ENCODE data around the gene SFN. TPM values are rescaled to one million over a fixed set of nuclear protein-coding genes. Genes with fewer than 3 reads are reported as not detected.
A peak's percentile ranks its signal among the peaks of the same experiment; 100 is the strongest.

SFN gene
- total and polyA plus RNA-seq, 2 of the 13 experiments (the other 11 are each of a cell fraction or from before 2014, with no cell fraction given) = 4.3 to 5.6 TPM

DNA sequence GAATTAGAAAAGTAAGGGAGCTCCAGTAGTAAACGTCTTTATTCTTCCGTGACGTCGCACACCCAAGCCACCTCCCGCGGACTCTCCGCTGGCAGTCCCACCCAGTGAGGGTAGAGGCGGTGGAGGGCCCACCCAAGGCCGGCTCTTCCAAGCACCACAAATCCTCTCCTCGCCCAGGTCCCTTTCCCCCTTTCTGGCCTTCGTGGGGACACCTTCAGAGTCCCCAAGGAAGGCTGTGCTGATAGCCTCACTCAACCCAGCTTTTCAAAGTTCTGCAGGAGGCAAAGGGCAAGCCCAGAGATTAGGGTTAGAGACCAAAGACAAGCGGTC lies 27.5 kb downstream of the SFN start (continued):
- peak; percentile 16 for TF ChIP-seq RBM39 (IDR thresholded peaks at IDR 0.05; ENCODE audit: low read depth, low read length, poor library complexity, severe bottlenecking)
- TF ChIP-seq ZNF850 (CRISPR knock-in tag; conservative IDR thresholded peaks at IDR 0.05) = 0 out of 2 replicates have a peak, but pooled peaks have one; percentile 41
- TF ChIP-seq ZNF263 (CRISPR knock-in tag; IDR thresholded peaks at IDR 0.05) = 0 out of 2 replicates have a peak, but pooled peaks have one; percentile 2
- 0 out of 2 replicates have a peak, but pooled peaks have one; percentile 5 for TF ChIP-seq THAP9 (CRISPR knock-in tag; IDR thresholded peaks at IDR 0.05; ENCODE audit: borderline replicate concordance)
- no peak for TF ChIP-seq TMF1 (CRISPR knock-in tag; IDR thresholded peaks at IDR 0.05; ENCODE audit: low read depth)
- 0 out of 2 replicates have a peak, but pooled peaks have one; percentile 19 for TF ChIP-seq GLI4 (CRISPR knock-in tag; IDR thresholded peaks at IDR 0.05; ENCODE audit: borderline replicate concordance)
- TF ChIP-seq POLR2G (IDR thresholded peaks at IDR 0.05; ENCODE audit: low read depth, low read length) = peak; percentile 51
- TF ChIP-seq, protein P1, sequence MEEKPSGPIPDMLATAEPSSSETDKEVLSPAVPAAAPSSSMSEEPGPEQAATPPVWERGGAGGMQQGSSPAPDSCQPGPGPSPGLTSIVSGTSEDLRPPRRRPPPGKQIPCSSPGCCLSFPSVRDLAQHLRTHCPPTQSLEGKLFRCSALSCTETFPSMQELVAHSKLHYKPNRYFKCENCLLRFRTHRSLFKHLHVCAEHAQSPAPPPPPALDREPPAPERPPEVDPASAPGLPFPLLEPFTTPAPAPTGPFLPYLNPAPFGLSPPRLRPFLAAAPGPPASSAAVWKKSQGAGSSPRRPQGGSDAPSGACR (CRISPR knock-in tag; IDR thresholded peaks at IDR 0.05) = 0 out of 2 replicates have a peak, but pooled peaks have one; percentile 1

GRCh38 chr1:26894263-26894662 lies 31.3 kb downstream of the SFN start:
- in situ Hi-C loops (cut with HindIII; ENCODE audit: extremely low pct_ligation_motif_present, low pct_unique_long_range_greater_than_20kb) = no loop called here
- CTCF ChIA-PET (ENCODE audit: low intra/inter-chr PET ratio, low total read pairs) = no interaction called here

More at GRCh38 chr1:26894263-26894662, 31.3 kb downstream of the SFN start:
- peaks cover 24 to 52% of the 10 kb centered on the region in 2 experiments; a peak in 4 of 5 replicates for H3K36me3 ChIP-seq (replicated peaks in 1 of 2; ENCODE audit: control insufficient read depth in 1 of 2, insufficient read depth in 2 of 2, low read length in 2 of 2)
- no peak overlapping the region for H3K27ac ChIP-seq (ENCODE audit: extremely low read length, insufficient read depth, low read length)
- 97% methylated on average over 13 of the region's 13 CpGs for WGBS (ENCODE audit: low lambda C conversion rate)
- POLR2A ChIA-PET = interaction anchor here (1.3 to 1.7 kb wide), 2 partner anchors 20 to 102 kb away, joined by 4 read pairs; partner anchors contain the start of gene NR0B2
- H3K4me2 ChIP-seq (ENCODE audit: low read depth, low read length) = no peak overlapping the region
- H3K4me1 ChIP-seq (ENCODE audit: insufficient read depth, low read length) = peaks cover 25% of the 10 kb centered on the region
- H3K27me3 ChIP-seq (ENCODE audit: control insufficient read depth in 1 of 2, insufficient read depth in 2 of 2, low read length in 2 of 2) = no peaks in the 10 kb centered on the region
- H3K9ac ChIP-seq (ENCODE audit: insufficient read depth, low read depth, low read length) = no peak overlapping the region
- DNase-seq (ENCODE audit: low spot score) = no peak
- intact Hi-C loops (cut with micrococcal nuclease; ENCODE audit: unreplicated experiment) = no loop called here
- H3K9me3 ChIP-seq (ENCODE audit: low read length) = no peaks in the 10 kb centered on the region
- no peak for FAIRE-seq
- no peak overlapping the region for H2AFZ ChIP-seq (ENCODE audit: low read length)
- BruUV-seq (replicated peaks) = no TSS peak
- no peak for TF ChIP-seq KDM2A (CRISPR knock-in tag; IDR thresholded peaks at IDR 0.05; ENCODE audit: borderline replicate concordance, low read depth)
- ATAC-seq = no peak
- H3K4me3 ChIP-seq (replicated peaks in 1 of 3; ENCODE audit: insufficient read depth in 1 of 3, low read depth in 2 of 3, low read length in 3 of 3) = no peak overlapping the region
- H4K20me1 ChIP-seq (ENCODE audit: insufficient read depth, low read length) = no peaks in the 10 kb centered on the region
- peaks cover 29% of the 10 kb centered on the region for H3K79me2 ChIP-seq (ENCODE audit: insufficient read depth, low read length)

Data from HepG2 (cell line).